A172 (cell line): ENCODE results near the gene DMD. TPM values are rescaled to one million over a fixed set of nuclear protein-coding genes. Genes with fewer than 3 reads are reported as not detected.
A peak's percentile ranks its signal among the peaks of the same experiment; 100 is the strongest.

Experiments
- DNase-seq: peaks from one replicate; pipeline ENCODE4 v3.0.0-alpha.2; 2015; ENCODE audit warnings: low spot score
- total RNA-seq: library from RNA; depleted of rRNA; stranded (reverse); fragments of >200 nt; shearing (Covaris generic); gene quantifications from 2 replicates; pipeline ENCODE4 v1.2.3, GENCODE V29; 2014

Gene DMD
- total RNA-seq, 1 experiment from 2014 or later = 17.6 TPM

GRCh38 chrX:31126205-31126604, 2085.1 kb downstream of the DMD start:
- DNase-seq = peak; percentile 13

- DNase-seq = no peak
Observed at GRCh38 chrX:31124536-31124935, 2086.8 kb downstream of the DMD start.

- no peak for DNase-seq
Observed at GRCh38 chrX:31123335-31123734, 2088.0 kb downstream of the DMD start.

GRCh38 chrX:31117266-31117665, 2094.1 kb downstream of the DMD start:
- DNase-seq = no peak

GRCh38 chrX:31115398-31115797, 2096.0 kb downstream of the DMD start:
- DNase-seq = no peak

GRCh38 chrX:31114858-31115257, 2096.5 kb downstream of the DMD start:
- no peak for DNase-seq

GRCh38 chrX:31112226-31112999, 2098.9 kb downstream of the DMD start:
- peak; percentile 3 for DNase-seq

GRCh38 chrX:31110657-31111056, 2100.7 kb downstream of the DMD start:
- no peak for DNase-seq

GRCh38 chrX:31099536-31100090, 2111.7 kb downstream of the DMD start:
- DNase-seq = peak; percentile 40

- no peak for DNase-seq
Observed at GRCh38 chrX:31098079-31098478, 2113.3 kb downstream of the DMD start.

GRCh38 chrX:31093639-31093975, 2117.7 kb downstream of the DMD start:
- no peak for DNase-seq

GRCh38 chrX:31092970-31093638, 2118.2 kb downstream of the DMD start:
- DNase-seq = no peak

GRCh38 chrX:31092476-31092875, 2118.9 kb downstream of the DMD start:
- DNase-seq = no peak

GRCh38 chrX:31091819-31092218, 2119.5 kb downstream of the DMD start:
- no peak for DNase-seq

GRCh38 chrX:31074522-31074921, 2136.8 kb downstream of the DMD start:
- DNase-seq = no peak

GRCh38 chrX:31071725-31072124, 2139.6 kb downstream of the DMD start, which contains the start of gene FTHL17:
FTHL17 (minus strand) TSS chrX:31072041; CDS start chrX:31071953, 88 bp downstream.
- DNase-seq = no peak

- no peak for DNase-seq
Observed at GRCh38 chrX:31071262-31071661, 2140.1 kb downstream of the DMD start.

- DNase-seq = peak; percentile 7
Observed at GRCh38 chrX:31070057-31070468, 2141.3 kb downstream of the DMD start.
